Measurements from ENCODE around the gene XPR1.
"Not testable (repeated sequence)": the region's sequence is repeated elsewhere in the genome, so short reads cannot be mapped to it uniquely, and the experiment has no call there.

Gene XPR1

DNA sequence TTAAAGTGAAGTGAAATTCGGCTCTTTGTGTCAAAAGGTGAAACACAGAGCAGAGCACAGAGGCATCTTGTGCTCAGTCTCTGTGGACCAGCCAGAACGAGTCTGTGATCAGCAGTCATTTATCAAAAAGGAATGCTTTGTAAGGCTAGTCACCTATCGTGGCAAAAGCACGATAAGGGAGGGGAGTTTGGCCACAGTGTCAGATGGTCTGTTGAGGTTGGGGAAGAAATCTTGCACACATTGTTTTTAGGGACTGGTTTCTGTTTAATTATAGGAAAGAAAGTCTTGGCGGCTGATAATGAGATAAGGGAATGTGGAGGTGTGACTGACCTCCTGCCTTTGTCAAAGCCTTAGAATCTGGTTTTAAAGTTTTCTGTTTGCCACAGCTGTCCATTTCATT is 222.6 kb downstream of the XPR1 start:
- no peak for TF ChIP-seq CTCF (IDR thresholded peaks at IDR 0.05; ENCODE audit: low read depth, low read length)
- H3K4me3 ChIP-seq (ENCODE audit: low read depth, low read length), result no peak overlapping the region
- DNase-seq (ENCODE audit: low read depth, low spot score), result no peak
- in situ Hi-C loops (cut with HindIII; ENCODE audit: low sequenced_read_pairs), result loop anchor here (25.0 kb wide), 1 partner anchor 342 kb away; the partner anchor contains the start of gene ACBD6

DNA sequence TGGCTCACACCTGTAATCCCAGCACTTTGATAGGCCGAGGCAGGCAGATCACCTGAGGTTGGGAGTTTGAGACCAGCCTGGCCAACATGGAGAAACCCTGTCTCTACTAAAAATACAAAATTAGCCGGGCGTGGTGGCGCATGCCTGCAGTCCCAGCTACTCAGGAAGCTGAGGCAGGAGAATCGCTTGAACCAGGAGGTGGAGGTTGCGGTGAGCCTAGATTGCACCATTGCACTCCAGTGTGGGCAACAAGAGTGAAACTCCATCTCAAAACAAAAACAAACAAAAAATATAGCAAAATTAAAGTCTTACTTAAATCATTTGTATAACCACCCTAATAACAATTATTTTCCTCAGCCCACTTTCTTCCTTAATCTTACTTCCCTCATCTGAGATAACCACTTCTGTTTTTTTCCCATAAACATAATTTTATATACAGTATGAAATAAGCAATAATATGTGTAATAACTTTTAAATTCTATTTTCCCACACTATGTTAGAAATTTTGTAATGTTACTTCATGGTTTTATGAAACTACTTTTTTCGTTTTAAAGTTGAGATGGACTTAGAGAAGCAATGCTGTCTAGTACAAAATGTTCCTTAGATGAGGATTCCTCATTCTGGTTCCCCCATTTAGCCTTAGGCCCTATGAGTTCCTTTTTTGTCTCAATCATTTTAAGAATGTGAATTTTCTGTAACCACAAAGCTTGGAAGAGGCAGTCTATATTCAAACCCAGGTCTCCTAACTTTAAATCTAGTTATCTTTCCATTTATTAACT is 226.3 kb downstream of the XPR1 start:
- not testable (repeated sequence) for DNase-seq (ENCODE audit: low read depth, low spot score); H3K4me3 ChIP-seq (ENCODE audit: low read depth, low read length)
- in situ Hi-C loops (cut with HindIII; ENCODE audit: low sequenced_read_pairs), result loop anchor here (25.0 kb wide), 1 partner anchor 346 kb away; the partner anchor contains the start of gene ACBD6

GRCh38 chr1:180859306-180859705 is 227.5 kb downstream of the XPR1 start:
- H3K4me3 ChIP-seq (ENCODE audit: low read depth, low read length), result no peak overlapping the region
- DNase-seq (ENCODE audit: low read depth, low spot score), result no peak
- no peak for TF ChIP-seq CTCF (IDR thresholded peaks at IDR 0.05; ENCODE audit: low read depth, low read length)
- in situ Hi-C loops (cut with HindIII; ENCODE audit: low sequenced_read_pairs), result loop anchor here (25.0 kb wide), 1 partner anchor 347 kb away; the partner anchor contains the start of gene ACBD6

GRCh38 chr1:180860535-180860934 is 228.7 kb downstream of the XPR1 start:
- no peak overlapping the region for H3K4me3 ChIP-seq (ENCODE audit: low read depth, low read length)
- DNase-seq (ENCODE audit: low read depth, low spot score), result no peak
- TF ChIP-seq CTCF (IDR thresholded peaks at IDR 0.05; ENCODE audit: low read depth, low read length), result no peak
- in situ Hi-C loops (cut with HindIII; ENCODE audit: low sequenced_read_pairs), result loop anchor here (25.0 kb wide), 1 partner anchor 348 kb away; the partner anchor contains the start of gene ACBD6

DNA sequence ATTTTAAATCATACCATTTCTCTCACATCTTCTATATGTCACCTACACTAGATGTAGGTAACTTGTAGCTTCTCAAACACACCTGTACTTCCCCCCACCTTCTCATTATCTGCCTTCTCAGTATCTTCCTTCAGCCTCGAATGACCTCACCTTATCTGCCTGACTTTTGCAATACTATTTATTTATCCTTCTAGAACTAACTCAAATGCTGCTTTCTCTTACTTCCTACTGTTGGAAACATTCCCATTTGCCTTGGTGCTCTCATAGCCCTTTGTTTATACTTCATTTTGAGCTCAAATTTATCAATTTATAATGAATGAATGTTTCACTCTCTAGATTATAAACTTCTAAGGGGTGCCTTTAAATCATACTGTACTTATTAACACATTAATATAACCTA is 230.5 kb downstream of the XPR1 start:
- TF ChIP-seq CTCF (IDR thresholded peaks at IDR 0.05; ENCODE audit: low read depth, low read length), result no peak
- no peak for DNase-seq (ENCODE audit: low read depth, low spot score)
- in situ Hi-C loops (cut with HindIII; ENCODE audit: low sequenced_read_pairs), result loop anchor here (25.0 kb wide), 1 partner anchor 350 kb away; the partner anchor contains the start of gene ACBD6

GRCh38 chr1:180863158-180863775 is 231.4 kb downstream of the XPR1 start:
- in situ Hi-C loops (cut with HindIII; ENCODE audit: low sequenced_read_pairs), result loop anchor here (25.0 kb wide), 1 partner anchor 351 kb away; the partner anchor contains the start of gene ACBD6
- peak; percentile 70 for DNase-seq (ENCODE audit: low read depth, low spot score)
- no peak overlapping the region for H3K4me3 ChIP-seq (ENCODE audit: low read depth, low read length)
- TF ChIP-seq CTCF (IDR thresholded peaks at IDR 0.05; ENCODE audit: low read depth, low read length), result peak; percentile 47

More for the DNA sequence above, 230.5 kb downstream of the XPR1 start:
- H3K4me3 ChIP-seq (ENCODE audit: low read depth, low read length), result no peak overlapping the region
